HG03460 (cell line): ENCODE measurements around the gene CRTAC1.
"Not testable (repeated sequence)": the region's sequence is repeated elsewhere in the genome, so short reads cannot be mapped to it uniquely, and the experiment has no call there.

ENCODE experiments used
- ATAC-seq: cut with Tn5 transposase; IDR thresholded peaks from one replicate; pipeline ENCODE4 v1.9.1; 2021; ENCODE audit not compliant: unreplicated experiment

CRTAC1 gene

GRCh38 chr10:97843972-97844371, 186.4 kb downstream of the CRTAC1 start:
- not testable (repeated sequence) for ATAC-seq

DNA sequence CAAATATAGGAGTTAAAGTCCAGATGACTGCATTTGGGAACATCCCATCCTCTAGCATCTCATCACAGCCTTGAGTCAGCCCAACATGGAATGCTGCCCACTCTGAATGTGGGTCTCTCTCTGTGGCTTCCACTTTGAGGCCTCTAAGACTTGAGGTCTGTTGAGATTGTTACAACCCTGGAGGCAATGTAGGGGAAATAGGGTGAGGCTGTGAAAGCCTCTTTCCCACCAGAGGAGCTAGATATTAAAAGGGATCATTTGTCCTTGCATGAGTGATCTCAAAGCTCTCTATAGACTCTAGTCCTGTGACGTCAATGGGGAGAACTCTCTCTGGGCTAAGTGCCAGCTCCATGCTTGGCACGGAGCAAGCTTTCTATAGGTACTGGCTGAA, 187.1 kb downstream of the CRTAC1 start:
- no peak for ATAC-seq

DNA sequence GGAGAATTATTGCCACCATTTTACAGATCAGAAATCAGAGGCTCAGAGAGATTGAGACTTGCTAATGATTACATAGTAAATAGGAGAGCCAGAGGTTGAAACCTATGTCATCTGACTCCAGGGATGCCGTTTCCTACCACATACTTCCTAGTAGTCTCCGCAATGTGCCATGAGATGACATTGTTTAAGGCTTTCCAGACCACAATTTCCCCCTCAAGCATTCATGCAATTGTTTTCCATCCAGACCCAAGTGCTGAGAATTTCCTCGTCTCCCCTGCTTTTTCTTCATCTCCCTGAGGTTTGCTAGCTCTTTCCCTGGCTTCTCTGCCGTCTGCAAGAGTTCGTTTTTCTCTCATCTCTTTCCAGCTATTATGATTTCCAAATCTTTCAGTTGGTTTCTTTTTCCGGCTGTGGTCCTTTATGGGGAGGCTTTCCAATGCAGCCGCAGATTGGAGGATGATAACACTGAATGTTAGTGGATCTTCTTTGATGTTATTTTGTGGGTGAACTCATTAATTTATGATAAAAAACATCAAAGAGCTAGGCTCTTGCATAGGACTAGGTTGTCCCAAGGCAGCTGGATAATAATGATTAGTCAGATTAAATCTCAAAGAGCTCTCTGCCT, 187.7 kb downstream of the CRTAC1 start:
- no peak for ATAC-seq

DNA sequence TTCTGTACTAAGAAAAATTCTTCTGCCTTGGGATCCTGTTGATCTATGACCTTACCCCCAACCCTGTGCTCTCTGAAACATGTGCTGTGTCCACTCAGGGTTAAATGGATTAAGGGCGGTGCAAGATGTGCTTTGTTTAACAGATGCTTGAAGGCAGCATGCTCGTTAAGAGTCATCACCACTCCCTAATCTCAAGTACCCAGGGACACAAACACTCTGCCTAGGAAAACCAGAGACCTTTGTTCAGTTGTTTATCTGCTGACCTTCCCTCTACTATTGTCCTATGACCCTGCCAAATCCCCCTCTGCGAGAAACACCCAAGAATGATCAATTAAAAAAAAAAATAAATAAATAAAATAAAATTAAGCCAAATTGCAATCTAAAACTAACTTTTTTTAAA, 188.3 kb downstream of the CRTAC1 start:
- not testable (repeated sequence) for ATAC-seq

- ATAC-seq = not testable (repeated sequence)
Measured at GRCh38 chr10:97841166-97841565, 189.3 kb downstream of the CRTAC1 start.

GRCh38 chr10:97838091-97838490, 192.3 kb downstream of the CRTAC1 start:
- no peak for ATAC-seq

- no peak for ATAC-seq
Measured at GRCh38 chr10:97836446-97836845, 194.0 kb downstream of the CRTAC1 start.

DNA sequence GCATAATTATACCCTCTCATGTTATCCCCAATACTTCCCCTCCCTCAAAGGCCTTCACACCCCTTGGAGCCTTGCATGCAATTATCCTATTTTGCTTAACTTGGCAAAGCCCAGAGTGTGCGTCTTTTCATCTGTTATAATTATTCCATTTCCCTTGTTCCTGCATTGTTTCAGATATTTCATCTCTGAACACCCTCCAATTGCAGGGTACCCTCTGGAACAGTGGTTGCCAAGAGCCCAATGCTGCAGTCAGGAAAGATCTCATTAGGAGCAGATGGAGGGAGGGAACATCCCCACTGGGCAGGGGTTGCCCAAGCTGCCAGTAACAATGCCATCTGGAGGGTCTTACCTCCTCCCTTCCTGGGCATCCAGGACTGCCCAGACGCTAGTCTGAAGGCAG, 199.2 kb downstream of the CRTAC1 start:
- no peak for ATAC-seq

DNA sequence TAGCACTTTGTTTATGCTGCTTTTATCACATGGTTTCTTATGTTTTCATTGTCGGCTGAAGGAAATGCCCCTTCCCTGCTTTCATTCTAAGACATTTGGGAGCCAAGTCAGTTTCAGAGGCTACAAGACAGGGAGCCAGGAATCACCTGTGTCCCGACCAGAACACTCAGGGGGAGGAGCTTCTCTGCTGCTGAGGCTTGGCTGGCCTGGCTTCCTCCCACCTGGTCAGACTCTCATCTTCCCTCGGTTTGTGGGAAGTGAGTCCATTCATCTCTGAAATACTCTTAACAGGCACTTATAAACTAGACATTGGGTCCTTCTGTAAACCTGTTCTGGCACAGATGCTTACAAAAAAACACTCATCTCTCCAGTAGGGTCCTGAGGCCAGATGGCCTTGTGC, 200.4 kb downstream of the CRTAC1 start:
- ATAC-seq = no peak

DNA sequence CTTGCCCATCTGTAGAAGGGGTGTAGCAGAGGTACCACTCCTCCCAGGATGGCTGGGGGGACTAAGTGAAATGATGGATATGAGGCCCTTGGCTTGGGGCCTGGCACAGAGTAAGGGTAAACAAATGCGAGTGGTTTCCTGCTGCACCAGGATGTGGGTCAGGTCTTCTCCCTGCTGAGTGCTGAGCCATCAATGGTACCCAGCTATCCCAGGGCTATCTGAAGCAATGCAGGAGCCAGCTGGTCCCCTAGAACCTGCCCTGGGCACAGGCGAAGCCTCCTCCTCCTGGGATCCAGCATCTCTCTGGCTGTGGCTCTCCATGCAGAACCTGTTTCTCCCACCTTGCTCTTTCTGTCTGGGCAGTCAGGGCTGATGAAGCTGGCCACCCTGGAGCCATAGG, 201.7 kb downstream of the CRTAC1 start:
- ATAC-seq = no peak

DNA sequence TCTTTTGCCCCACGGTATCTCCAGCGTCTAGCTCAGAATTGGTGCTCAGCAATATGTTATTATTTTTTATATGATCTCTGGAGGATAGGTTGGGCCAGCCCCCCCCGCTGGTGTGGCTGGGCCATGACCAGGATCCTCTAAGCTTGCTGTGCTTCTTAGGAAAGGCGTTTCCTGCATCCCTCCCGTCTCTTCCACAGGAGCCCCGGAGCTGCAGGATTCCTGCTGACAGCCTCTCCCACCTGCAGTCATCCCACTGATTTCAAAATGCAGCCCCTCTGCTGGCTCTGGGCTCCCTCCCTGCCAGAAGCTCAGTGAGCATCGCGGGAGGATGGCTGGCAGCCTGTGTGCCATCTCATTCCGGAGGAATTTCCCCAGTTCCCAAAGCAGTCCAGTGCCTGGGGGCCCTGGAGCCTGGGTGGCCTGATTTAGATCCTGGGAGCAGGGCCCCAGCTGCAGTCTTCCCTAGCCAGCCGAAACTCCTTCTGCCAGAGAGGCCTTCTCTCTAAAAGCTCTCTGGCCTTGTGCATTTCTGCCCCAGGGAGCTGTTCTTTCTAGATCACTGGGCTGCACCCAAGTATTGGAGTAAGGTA, 202.6 kb downstream of the CRTAC1 start:
- ATAC-seq = no peak

DNA sequence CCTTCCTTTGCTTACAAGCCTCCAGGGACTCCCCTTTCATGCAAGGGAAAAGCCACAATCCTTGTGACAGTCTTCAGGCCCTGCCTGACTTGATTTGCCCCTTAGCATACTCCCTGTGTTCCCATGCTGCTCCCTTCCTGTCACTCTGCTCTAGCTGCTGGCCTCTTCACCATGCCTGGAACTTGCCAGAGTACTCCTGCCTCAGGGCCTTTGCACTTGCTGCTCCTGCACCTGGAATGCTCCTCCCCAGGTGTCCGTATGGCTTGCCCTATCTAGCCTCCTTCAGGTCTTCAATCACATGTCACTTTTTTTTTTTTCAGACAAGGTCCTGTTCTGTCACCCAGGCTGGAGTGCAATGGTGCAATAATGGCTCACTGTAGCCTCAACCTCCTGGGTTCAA, 203.5 kb downstream of the CRTAC1 start:
- no peak for ATAC-seq

- ATAC-seq = no peak
Measured at GRCh38 chr10:97825020-97825760, 205.2 kb downstream of the CRTAC1 start.

GRCh38 chr10:97823734-97824133, 206.7 kb downstream of the CRTAC1 start:
- no peak for ATAC-seq

DNA sequence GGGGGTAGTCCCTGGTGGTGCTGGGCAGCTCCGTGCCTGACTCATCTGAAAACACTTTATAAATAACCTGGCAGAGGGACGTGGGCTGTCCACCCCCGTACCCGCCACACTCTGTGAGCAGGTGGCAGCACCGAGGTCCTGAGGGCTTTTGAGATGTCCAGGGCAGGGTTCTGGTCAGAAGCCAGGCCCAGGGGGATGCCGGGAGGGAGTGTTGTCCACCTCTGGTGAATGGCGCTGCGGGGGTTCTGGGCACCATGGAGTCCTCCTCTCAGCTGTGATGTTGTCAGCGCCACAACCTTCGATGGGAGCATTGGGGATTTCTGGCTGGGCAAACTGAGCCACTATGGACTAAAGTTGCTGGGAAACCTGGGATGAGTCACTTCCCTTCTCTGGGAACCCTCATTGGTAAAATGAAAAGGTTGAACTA, 208.1 kb downstream of the CRTAC1 start:
- ATAC-seq = no peak

- no peak for ATAC-seq
Measured at GRCh38 chr10:97821308-97822038, 208.9 kb downstream of the CRTAC1 start.

GRCh38 chr10:97820096-97820704, 210.2 kb downstream of the CRTAC1 start:
- no peak for ATAC-seq

DNA sequence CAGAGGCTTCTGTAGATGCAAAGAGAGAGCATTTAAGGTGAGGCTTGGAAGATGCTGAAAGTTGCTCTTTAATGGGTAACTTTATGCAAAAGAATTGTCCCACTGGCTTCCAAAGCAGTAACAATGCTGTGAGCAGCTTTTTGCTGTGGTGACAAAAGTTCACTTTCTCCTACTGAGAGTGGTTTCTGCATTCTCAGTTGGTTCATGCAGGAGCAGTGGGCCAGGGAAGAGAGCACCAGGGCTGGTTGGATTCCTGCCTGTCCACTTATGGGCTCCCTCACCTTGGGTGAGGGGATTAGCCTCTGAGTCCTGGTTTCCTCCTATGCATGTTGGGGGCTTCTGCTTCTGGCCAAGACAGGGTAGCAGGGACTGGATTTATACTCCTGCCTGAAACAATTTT, 211.8 kb downstream of the CRTAC1 start:
- no peak for ATAC-seq

GRCh38 chr10:97816609-97817008, 213.8 kb downstream of the CRTAC1 start:
- ATAC-seq = no peak
